Measurements from ENCODE around the gene SYNE2. TPM values are rescaled to one million over a fixed set of nuclear protein-coding genes. Genes with fewer than 3 reads are reported as not detected.

The SYNE2 gene
- total RNA-seq, 1 donor from 2014 or later, result 5.7 TPM

DNA sequence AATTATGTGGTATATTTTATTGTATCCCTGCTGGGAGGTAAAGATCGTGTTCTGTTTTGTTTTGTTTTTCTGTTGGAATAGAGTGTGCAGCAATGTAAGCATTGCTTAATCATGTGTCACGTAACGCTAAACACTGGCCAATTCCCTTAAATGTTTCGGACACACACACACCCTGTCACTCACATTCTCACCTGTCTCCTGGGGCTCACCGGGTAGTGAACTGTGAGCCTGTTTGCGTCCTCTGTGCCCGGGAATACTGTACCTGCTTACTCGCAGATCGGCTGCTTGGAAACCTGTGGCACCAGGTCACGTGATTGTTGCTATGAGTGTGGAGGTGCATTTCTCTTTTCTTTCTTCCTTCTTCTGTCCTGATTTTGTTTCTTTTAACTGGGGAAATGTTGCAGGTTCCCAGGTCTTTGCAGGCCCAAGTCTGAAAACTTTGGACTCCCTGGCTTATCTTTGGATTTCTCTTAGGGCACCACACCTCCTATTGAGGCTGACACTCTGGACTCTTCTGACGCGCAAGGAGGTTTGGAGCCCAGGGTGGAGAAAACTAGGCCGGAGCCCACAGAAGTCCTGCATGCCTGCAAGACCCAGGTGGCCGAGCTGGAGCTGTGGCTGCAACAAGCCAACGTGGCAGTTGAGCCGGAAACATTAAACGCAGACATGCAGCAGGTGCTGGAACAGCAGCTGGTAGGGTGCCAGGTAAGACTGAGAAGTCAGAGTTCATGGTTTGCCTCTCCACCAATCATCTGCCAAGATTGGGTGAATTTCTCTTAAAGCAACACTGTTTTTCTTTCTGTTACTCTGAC, 260.3 kb downstream of the SYNE2 start:
- Histone ChIP-seq H3K36me3 (ENCODE audit: insufficient read depth, low read length) (no peaks in the 10 kb centered on the region), H3K79me2 (ENCODE audit: insufficient read depth, low read length) (no peaks in the 10 kb centered on the region), H3K27me3 (ENCODE audit: insufficient read depth, low read length) (no peaks in the 10 kb centered on the region), H3K9me3 (ENCODE audit: insufficient read depth, low read depth, low read length) (no peaks in the 10 kb centered on the region), H2AFZ (ENCODE audit: low read depth, low read length) (no peak overlapping the region), H3K4me1 (ENCODE audit: insufficient read depth, low read length) (peaks cover 6% of the 10 kb centered on the region), H4K20me1 (ENCODE audit: insufficient read depth, low read length) (no peaks in the 10 kb centered on the region), H3K9ac (ENCODE audit: low read length) (no peak overlapping the region), H3K4me2 (ENCODE audit: low read length) (no peak overlapping the region), H3K4me3 (ENCODE audit: insufficient read depth, low read depth, low read length) (no peak overlapping the region), H3K27ac (ENCODE audit: low read depth, low read length) (no peak overlapping the region)
- TF ChIP-seq, protein P1, sequence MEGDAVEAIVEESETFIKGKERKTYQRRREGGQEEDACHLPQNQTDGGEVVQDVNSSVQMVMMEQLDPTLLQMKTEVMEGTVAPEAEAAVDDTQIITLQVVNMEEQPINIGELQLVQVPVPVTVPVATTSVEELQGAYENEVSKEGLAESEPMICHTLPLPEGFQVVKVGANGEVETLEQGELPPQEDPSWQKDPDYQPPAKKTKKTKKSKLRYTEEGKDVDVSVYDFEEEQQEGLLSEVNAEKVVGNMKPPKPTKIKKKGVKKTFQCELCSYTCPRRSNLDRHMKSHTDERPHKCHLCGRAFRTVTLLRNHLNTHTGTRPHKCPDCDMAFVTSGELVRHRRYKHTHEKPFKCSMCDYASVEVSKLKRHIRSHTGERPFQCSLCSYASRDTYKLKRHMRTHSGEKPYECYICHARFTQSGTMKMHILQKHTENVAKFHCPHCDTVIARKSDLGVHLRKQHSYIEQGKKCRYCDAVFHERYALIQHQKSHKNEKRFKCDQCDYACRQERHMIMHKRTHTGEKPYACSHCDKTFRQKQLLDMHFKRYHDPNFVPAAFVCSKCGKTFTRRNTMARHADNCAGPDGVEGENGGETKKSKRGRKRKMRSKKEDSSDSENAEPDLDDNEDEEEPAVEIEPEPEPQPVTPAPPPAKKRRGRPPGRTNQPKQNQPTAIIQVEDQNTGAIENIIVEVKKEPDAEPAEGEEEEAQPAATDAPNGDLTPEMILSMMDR (IDR thresholded peaks at IDR 0.05; ENCODE audit: insufficient read depth, low read depth, low read length), result no peak
- no peak for TF ChIP-seq EZH2 (IDR thresholded peaks at IDR 0.05; ENCODE audit: insufficient read depth, low read length)
- DNase-seq (ENCODE audit: low read depth) (no peak), FAIRE-seq (no peak)
- Mint-ChIP-seq H3K27ac (ENCODE audit: unreplicated experiment) (no peak overlapping the region), H3K27me3 (ENCODE audit: low read depth, unreplicated experiment) (no peaks in the 10 kb centered on the region), H3K4me3 (ENCODE audit: unreplicated experiment) (no peak overlapping the region), H3K4me1 (ENCODE audit: low read depth, unreplicated experiment) (peaks cover 3% of the 10 kb centered on the region), H3K36me3 (ENCODE audit: low read depth, unreplicated experiment) (no peaks in the 10 kb centered on the region), H3K9me3 (ENCODE audit: unreplicated experiment) (no peaks in the 10 kb centered on the region)

GRCh38 chr14:64114166-64114565, 261.4 kb downstream of the SYNE2 start:
- no peak overlapping the region for H3K27ac Mint-ChIP-seq (ENCODE audit: unreplicated experiment)
- no peak for FAIRE-seq
- peak overlapping the region; percentile 20 for H2AFZ ChIP-seq (ENCODE audit: low read depth, low read length)
- H3K36me3 ChIP-seq (ENCODE audit: insufficient read depth, low read length), result no peaks in the 10 kb centered on the region
- H3K27ac ChIP-seq (ENCODE audit: low read depth, low read length), result no peak overlapping the region
- DNase-seq (ENCODE audit: low read depth), result no peak
- no peaks in the 10 kb centered on the region for H4K20me1 ChIP-seq (ENCODE audit: insufficient read depth, low read length)
- H3K4me3 ChIP-seq (ENCODE audit: insufficient read depth, low read depth, low read length), result no peak overlapping the region
- no peaks in the 10 kb centered on the region for H3K9me3 ChIP-seq (ENCODE audit: insufficient read depth, low read depth, low read length)
- H3K79me2 ChIP-seq (ENCODE audit: insufficient read depth, low read length), result no peaks in the 10 kb centered on the region
- H3K9ac ChIP-seq (ENCODE audit: low read length), result no peak overlapping the region
- H3K27me3 Mint-ChIP-seq (ENCODE audit: low read depth, unreplicated experiment), result no peaks in the 10 kb centered on the region
- H3K27me3 ChIP-seq (ENCODE audit: insufficient read depth, low read length), result no peaks in the 10 kb centered on the region
- H3K4me1 Mint-ChIP-seq (ENCODE audit: low read depth, unreplicated experiment), result peaks cover 5% of the 10 kb centered on the region
- H3K4me2 ChIP-seq (ENCODE audit: low read length), result no peak overlapping the region
- H3K36me3 Mint-ChIP-seq (ENCODE audit: low read depth, unreplicated experiment), result no peaks in the 10 kb centered on the region
- H3K4me1 ChIP-seq (ENCODE audit: insufficient read depth, low read length), result peaks cover 8% of the 10 kb centered on the region
- H3K4me3 Mint-ChIP-seq (ENCODE audit: unreplicated experiment), result no peak overlapping the region
- no peaks in the 10 kb centered on the region for H3K9me3 Mint-ChIP-seq (ENCODE audit: unreplicated experiment)
- TF ChIP-seq, protein P1 (IDR thresholded peaks at IDR 0.05; ENCODE audit: insufficient read depth, low read depth, low read length), result no peak
- TF ChIP-seq EZH2 (IDR thresholded peaks at IDR 0.05; ENCODE audit: insufficient read depth, low read length), result no peak

DNA sequence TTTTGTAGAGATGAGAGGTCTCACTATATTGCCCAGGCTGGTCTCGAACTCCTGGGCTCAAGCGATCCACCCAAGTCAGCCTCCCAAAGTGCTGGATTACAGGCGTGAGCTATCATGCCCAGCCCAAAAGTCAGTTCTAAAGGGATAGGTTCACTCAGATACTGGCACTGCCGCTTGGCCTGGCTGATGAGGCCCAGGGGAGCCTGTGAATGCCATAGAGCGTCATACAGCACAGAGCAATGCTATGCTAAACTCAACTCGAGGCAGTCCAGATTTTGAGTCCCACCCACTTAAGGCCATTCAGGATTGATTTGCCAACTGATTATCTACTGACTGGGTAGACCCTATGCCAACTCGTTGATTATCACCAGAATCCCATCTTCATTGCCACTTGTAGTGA, 262.0 kb downstream of the SYNE2 start:
- Histone ChIP-seq H3K4me1 (ENCODE audit: insufficient read depth, low read length) (peaks cover 8% of the 10 kb centered on the region), H3K27ac (ENCODE audit: low read depth, low read length) (no peak overlapping the region), H4K20me1 (ENCODE audit: insufficient read depth, low read length) (no peaks in the 10 kb centered on the region), H3K9me3 (ENCODE audit: insufficient read depth, low read depth, low read length) (no peaks in the 10 kb centered on the region), H3K36me3 (ENCODE audit: insufficient read depth, low read length) (no peaks in the 10 kb centered on the region), H3K79me2 (ENCODE audit: insufficient read depth, low read length) (no peaks in the 10 kb centered on the region), H3K9ac (ENCODE audit: low read length) (no peak overlapping the region), H3K27me3 (ENCODE audit: insufficient read depth, low read length) (no peaks in the 10 kb centered on the region), H2AFZ (ENCODE audit: low read depth, low read length) (no peak overlapping the region), H3K4me2 (ENCODE audit: low read length) (no peak overlapping the region), H3K4me3 (ENCODE audit: insufficient read depth, low read depth, low read length) (no peak overlapping the region)
- Mint-ChIP-seq H3K36me3 (ENCODE audit: low read depth, unreplicated experiment) (no peaks in the 10 kb centered on the region), H3K27me3 (ENCODE audit: low read depth, unreplicated experiment) (no peaks in the 10 kb centered on the region), H3K4me3 (ENCODE audit: unreplicated experiment) (no peak overlapping the region), H3K9me3 (ENCODE audit: unreplicated experiment) (no peaks in the 10 kb centered on the region), H3K4me1 (ENCODE audit: low read depth, unreplicated experiment) (peaks cover 5% of the 10 kb centered on the region), H3K27ac (ENCODE audit: unreplicated experiment) (no peak overlapping the region)
- no peak for TF ChIP-seq EZH2 (IDR thresholded peaks at IDR 0.05; ENCODE audit: insufficient read depth, low read length)
- TF ChIP-seq, protein P1 (IDR thresholded peaks at IDR 0.05; ENCODE audit: insufficient read depth, low read depth, low read length), result no peak
- DNase-seq (ENCODE audit: low read depth), result no peak
- FAIRE-seq, result no peak

All from astrocyte (in vitro differentiated cells and primary cell).